ENCODE measurements around the gene BIN1.
A peak's percentile ranks its signal among the peaks of the same experiment; 100 is the strongest.

Gene BIN1

GRCh38 chr2:127074936-127075335 lies 32.0 kb downstream of the BIN1 start:
- no peak for DNase-seq

- no peak for DNase-seq
These were observed 32.6 kb downstream of the BIN1 start for GRCh38 chr2:127074358-127074757.

- DNase-seq, result no peak
These were observed 34.0 kb downstream of the BIN1 start for GRCh38 chr2:127072970-127073369.

GRCh38 chr2:127072396-127072795 lies 34.6 kb downstream of the BIN1 start:
- DNase-seq, result no peak

GRCh38 chr2:127071901-127072328 lies 35.0 kb downstream of the BIN1 start:
- DNase-seq, result no peak

- DNase-seq, result no peak
These were observed 36.7 kb downstream of the BIN1 start for GRCh38 chr2:127070221-127070620.

- DNase-seq, result no peak
These were observed 37.4 kb downstream of the BIN1 start for GRCh38 chr2:127069536-127069935.

- DNase-seq, result no peak
These were observed 38.0 kb downstream of the BIN1 start for GRCh38 chr2:127069003-127069402.

GRCh38 chr2:127068351-127068741 lies 38.6 kb downstream of the BIN1 start:
- DNase-seq, result no peak

- DNase-seq, result peak; percentile 35
These were observed 39.2 kb downstream of the BIN1 start for GRCh38 chr2:127067620-127068350.

GRCh38 chr2:127066942-127067341 lies 40.0 kb downstream of the BIN1 start:
- DNase-seq, result no peak

- DNase-seq, result no peak
These were observed 41.0 kb downstream of the BIN1 start for GRCh38 chr2:127065940-127066318.

- no peak for DNase-seq
These were observed 41.5 kb downstream of the BIN1 start for GRCh38 chr2:127065299-127065939.

GRCh38 chr2:127064642-127065250 lies 42.2 kb downstream of the BIN1 start:
- peak; percentile 72 for DNase-seq

- no peak for DNase-seq
These were observed 43.0 kb downstream of the BIN1 start for GRCh38 chr2:127063701-127064590.

GRCh38 chr2:127061375-127062273 lies 45.3 kb downstream of the BIN1 start:
- no peak for DNase-seq

- no peak for DNase-seq
These were observed 46.5 kb downstream of the BIN1 start for GRCh38 chr2:127060264-127060945.

GRCh38 chr2:127059559-127059958 lies 47.4 kb downstream of the BIN1 start:
- no peak for DNase-seq

- no peak for DNase-seq
These were observed 48.1 kb downstream of the BIN1 start for GRCh38 chr2:127058954-127059252.

- no peak for DNase-seq
These were observed 48.6 kb downstream of the BIN1 start for GRCh38 chr2:127058246-127058953.
